ENCODE measurements around the gene SERINC1.

SERINC1 gene

GRCh38 chr6:122431780-122432179 is 39.8 kb downstream of the SERINC1 start:
- no peak for DNase-seq

GRCh38 chr6:122429323-122429722 is 42.3 kb downstream of the SERINC1 start:
- DNase-seq = no peak

- DNase-seq = no peak
Observed at GRCh38 chr6:122428781-122429180, 42.8 kb downstream of the SERINC1 start.

GRCh38 chr6:122426597-122426996 is 45.0 kb downstream of the SERINC1 start:
- DNase-seq = no peak

GRCh38 chr6:122423734-122424133 is 47.9 kb downstream of the SERINC1 start:
- no peak for DNase-seq

- DNase-seq = no peak
Observed at GRCh38 chr6:122422614-122423267, 48.9 kb downstream of the SERINC1 start.

- no peak for DNase-seq
Observed at GRCh38 chr6:122422003-122422402, 49.6 kb downstream of the SERINC1 start.

GRCh38 chr6:122416825-122417224 is 54.8 kb downstream of the SERINC1 start:
- DNase-seq = no peak

GRCh38 chr6:122412001-122412400 is 59.6 kb downstream of the SERINC1 start:
- no peak for DNase-seq

GRCh38 chr6:122408702-122409458 is 62.7 kb downstream of the SERINC1 start:
- DNase-seq = no peak

GRCh38 chr6:122408240-122408639 is 63.4 kb downstream of the SERINC1 start:
- DNase-seq = no peak

- no peak for DNase-seq
Observed at GRCh38 chr6:122407712-122408111, 63.9 kb downstream of the SERINC1 start.

- DNase-seq = no peak
Observed at GRCh38 chr6:122406187-122406586, 65.4 kb downstream of the SERINC1 start.

GRCh38 chr6:122405417-122405816 is 66.2 kb downstream of the SERINC1 start:
- no peak for DNase-seq

- DNase-seq = no peak
Observed at GRCh38 chr6:122404444-122404843, 67.2 kb downstream of the SERINC1 start.

GRCh38 chr6:122401104-122401503 is 70.5 kb downstream of the SERINC1 start:
- DNase-seq = no peak

GRCh38 chr6:122400462-122401089 is 71.0 kb downstream of the SERINC1 start:
- no peak for DNase-seq

GRCh38 chr6:122400121-122400450 is 71.5 kb downstream of the SERINC1 start:
- peak; percentile 32 for DNase-seq

- peak; percentile 95 for DNase-seq
Observed at GRCh38 chr6:122399348-122400120, 72.1 kb downstream of the SERINC1 start, which contains the start of gene HSF2. TSS of gene HSF2 (plus strand) at chr6:122399652. CDS start at chr6:122399738, 86 bp downstream.

GRCh38 chr6:122399055-122399347 is 72.6 kb downstream of the SERINC1 start:
- no peak for DNase-seq

- no peak for DNase-seq
Observed at GRCh38 chr6:122394016-122394415, 77.6 kb downstream of the SERINC1 start.

GRCh38 chr6:122393351-122393896 is 78.2 kb downstream of the SERINC1 start:
- DNase-seq = peak; percentile 13
